ENCODE results near the gene THSD4. TPM values are rescaled to one million over a fixed set of nuclear protein-coding genes. Genes with fewer than 3 reads are reported as not detected.

THSD4 gene
- total RNA-seq, 2 experiments from 2014 or later: not detected

- Histone ChIP-seq H3K9me3 (ENCODE audit: low read length) (no peaks in the 10 kb centered on the region), H3K27ac (ENCODE audit: low read depth, low read length, poor library complexity, severe bottlenecking) (no peak overlapping the region), H3K4me2 (ENCODE audit: low read length) (no peak overlapping the region), H3K79me2 (ENCODE audit: insufficient read depth, low read depth, low read length) (no peaks in the 10 kb centered on the region), H4K20me1 (ENCODE audit: insufficient read depth, low read length) (no peaks in the 10 kb centered on the region), H3K36me3 (ENCODE audit: insufficient read depth, low read length) (no peaks in the 10 kb centered on the region), H3K4me3 (ENCODE audit: low read depth, low read length, poor library complexity, severe bottlenecking) (no peak overlapping the region), H2AFZ (ENCODE audit: low read length) (no peak overlapping the region), H3K9me2 (ENCODE audit: insufficient read depth, low read length) (no peaks in the 10 kb centered on the region), H3K4me1 (ENCODE audit: insufficient read depth, low read length, poor library complexity, severe bottlenecking) (no peaks in the 10 kb centered on the region)
- TF ChIP-seq CTCF (conservative IDR thresholded peaks at IDR 0.05; ENCODE audit: low read length) (no peak), EZH2phosphoT487 (IDR thresholded peaks at IDR 0.05; ENCODE audit: borderline replicate concordance, low read depth, low read length) (no peak)
- BruUV-seq (replicated peaks): no TSS peak
- POLR2A ChIA-PET: no interaction called here
- intact Hi-C loops (cut with micrococcal nuclease; ENCODE audit: unreplicated experiment): no loop called here
- no peak for DNase-seq (ENCODE audit: low spot score)
- CTCF ChIA-PET (ENCODE audit: unreplicated experiment): no interaction called here
Observed at GRCh38 chr15:71304681-71305080, 189.4 kb downstream of the THSD4 start.

- Histone ChIP-seq H3K4me2 (ENCODE audit: low read length) (no peak overlapping the region), H3K4me3 (ENCODE audit: low read depth, low read length, poor library complexity, severe bottlenecking) (no peak overlapping the region), H3K27ac (ENCODE audit: low read depth, low read length, poor library complexity, severe bottlenecking) (no peak overlapping the region), H3K4me1 (ENCODE audit: insufficient read depth, low read length, poor library complexity, severe bottlenecking) (no peaks in the 10 kb centered on the region), H3K36me3 (ENCODE audit: insufficient read depth, low read length) (no peaks in the 10 kb centered on the region), H3K79me2 (ENCODE audit: insufficient read depth, low read depth, low read length) (no peaks in the 10 kb centered on the region), H4K20me1 (ENCODE audit: insufficient read depth, low read length) (no peaks in the 10 kb centered on the region), H2AFZ (ENCODE audit: low read length) (no peak overlapping the region), H3K9me3 (ENCODE audit: low read length) (no peaks in the 10 kb centered on the region), H3K9me2 (ENCODE audit: insufficient read depth, low read length) (no peaks in the 10 kb centered on the region)
- BruUV-seq (replicated peaks): no TSS peak
- TF ChIP-seq CTCF (conservative IDR thresholded peaks at IDR 0.05; ENCODE audit: low read length): no peak
- no peak for TF ChIP-seq EZH2phosphoT487 (IDR thresholded peaks at IDR 0.05; ENCODE audit: borderline replicate concordance, low read depth, low read length)
- intact Hi-C loops (cut with micrococcal nuclease; ENCODE audit: unreplicated experiment): no loop called here
- ChIA-PET CTCF (ENCODE audit: unreplicated experiment) (no interaction called here), POLR2A (no interaction called here)
- DNase-seq (ENCODE audit: low spot score): no peak
Observed at GRCh38 chr15:71306538-71306937, 191.3 kb downstream of the THSD4 start.

GRCh38 chr15:71312194-71312708 lies 197.0 kb downstream of the THSD4 start:
- H3K36me3 ChIP-seq (ENCODE audit: insufficient read depth, low read length): no peaks in the 10 kb centered on the region
- no peak overlapping the region for H2AFZ ChIP-seq (ENCODE audit: low read length)
- H3K9me2 ChIP-seq (ENCODE audit: insufficient read depth, low read length): no peaks in the 10 kb centered on the region
- BruUV-seq (replicated peaks): no TSS peak
- POLR2A ChIA-PET: no interaction called here
- H4K20me1 ChIP-seq (ENCODE audit: insufficient read depth, low read length): no peaks in the 10 kb centered on the region
- no peak for DNase-seq (ENCODE audit: low spot score)
- H3K27ac ChIP-seq (ENCODE audit: low read depth, low read length, poor library complexity, severe bottlenecking): no peak overlapping the region
- H3K9me3 ChIP-seq (ENCODE audit: low read length): no peaks in the 10 kb centered on the region
- TF ChIP-seq CTCF (conservative IDR thresholded peaks at IDR 0.05; ENCODE audit: low read length) (no peak), EZH2phosphoT487 (IDR thresholded peaks at IDR 0.05; ENCODE audit: borderline replicate concordance, low read depth, low read length) (no peak)
- no peak overlapping the region for H3K4me3 ChIP-seq (ENCODE audit: low read depth, low read length, poor library complexity, severe bottlenecking)
- H3K4me1 ChIP-seq (ENCODE audit: insufficient read depth, low read length, poor library complexity, severe bottlenecking): no peaks in the 10 kb centered on the region
- CTCF ChIA-PET (ENCODE audit: unreplicated experiment): no interaction called here
- intact Hi-C loops (cut with micrococcal nuclease; ENCODE audit: unreplicated experiment): no loop called here
- no peaks in the 10 kb centered on the region for H3K79me2 ChIP-seq (ENCODE audit: insufficient read depth, low read depth, low read length)
- no peak overlapping the region for H3K4me2 ChIP-seq (ENCODE audit: low read length)
